K562 (cell line): Measurements from ENCODE around the gene METTL2B. TPM values are rescaled to one million over a fixed set of nuclear protein-coding genes. Genes with fewer than 3 reads are reported as not detected.
A peak's percentile ranks its signal among the peaks of the same experiment; 100 is the strongest.

ENCODE experiments used
- CUX1 ChIP-seq: fragments of 200-800 bp; sonication (Bioruptor generic); IDR thresholded peaks from 2 replicates; pipeline ENCODE4 v1.6.1; 2016; ENCODE audit warnings: missing genetic modification characterization, missing compliant biosample characterization
- RREB1 ChIP-seq: fragments of 250-450 bp; sonication (Bioruptor Pico); IDR thresholded peaks from 2 replicates; pipeline ENCODE4 v1.4.0; 2020
- ZBED1 ChIP-seq: IDR thresholded peaks from 2 replicates; pipeline ENCODE4 v1.6.1; 2014
- ZNF589 ChIP-seq: fragments of 200-800 bp; sonication (Bioruptor generic); IDR thresholded peaks from 2 replicates; pipeline ENCODE4 v1.6.1; 2016; ENCODE audit warnings: low read depth, missing genetic modification characterization, missing compliant biosample characterization
- polyA plus RNA-seq, 8 experiments: library from polyadenylated mRNA; depleted of rRNA in 4 of 8; stranded (reverse) in 5 of 8; unstranded in 3 of 8; fragments of >200 nt; fragmentation: Nextera tagmentation in 2 of 8; fragmentation: Illumina TruSeq in 1 of 8; extraction: Ambion mirVana in 2 of 8; extraction: Trizol in 1 of 8; gene quantifications; 2 replicates each; pipeline versions ENCODE4 v1.2.1 to v1.2.3, GENCODE V29; 2011 to 2014; ENCODE audit warnings: inconsistent platforms in 1 of 8, missing spikeins in 1 of 8
- total RNA-seq, 7 experiments: library from RNA; depleted of rRNA in 6 of 7; stranded (reverse); fragments of >200 nt in 6 of 7; fragmentation: Illumina TruSeq in 2 of 7; extraction: Trizol in 2 of 7; gene quantifications; 2 replicates each; pipeline versions ENCODE4 v1.2.1 to v1.2.3, GENCODE V29; 2011 to 2021; ENCODE audit warnings: low replicate concordance in 1 of 7
- TF ChIP-seq, protein P1 (sequence below): fragments of 200-800 bp; sonication (Bioruptor generic); IDR thresholded peaks from 2 replicates; pipeline ENCODE4 v1.6.1; 2017; ENCODE audit warnings: missing genetic modification characterization, missing compliant biosample characterization
- TF ChIP-seq, protein P2 (sequence below), 2 experiments: fragments of 450-650 bp; IDR thresholded peaks; 2 replicates each; pipeline ENCODE4 v1.6.1; 2018; ENCODE audit warnings: mild to moderate bottlenecking in 2 of 2, low read depth in 1 of 2; ENCODE audit not compliant: partially characterized antibody in 2 of 2

METTL2B gene
- total and polyA plus RNA-seq, 9 of the 15 experiments (the other 6 are each of a cell fraction or from before 2014, with no cell fraction given) = 35.9 to 95.7 (median 79.2) TPM

GRCh38 chr7:128476402-128477335 is at the start of gene METTL2B (continued):
- TF ChIP-seq CUX1 (CRISPR knock-in tag) (peak; percentile 67; the same call in 1 of the 2 replicates), ZBED1 (peak; percentile 62; the same call in 1 of the 2 replicates), ZNF589 (peak; percentile 72; the same call in 1 of the 2 replicates), RREB1 (CRISPR knock-in tag) (0 out of 2 replicates have a peak, but pooled peaks have one; percentile 9)
- TF ChIP-seq, protein P1, sequence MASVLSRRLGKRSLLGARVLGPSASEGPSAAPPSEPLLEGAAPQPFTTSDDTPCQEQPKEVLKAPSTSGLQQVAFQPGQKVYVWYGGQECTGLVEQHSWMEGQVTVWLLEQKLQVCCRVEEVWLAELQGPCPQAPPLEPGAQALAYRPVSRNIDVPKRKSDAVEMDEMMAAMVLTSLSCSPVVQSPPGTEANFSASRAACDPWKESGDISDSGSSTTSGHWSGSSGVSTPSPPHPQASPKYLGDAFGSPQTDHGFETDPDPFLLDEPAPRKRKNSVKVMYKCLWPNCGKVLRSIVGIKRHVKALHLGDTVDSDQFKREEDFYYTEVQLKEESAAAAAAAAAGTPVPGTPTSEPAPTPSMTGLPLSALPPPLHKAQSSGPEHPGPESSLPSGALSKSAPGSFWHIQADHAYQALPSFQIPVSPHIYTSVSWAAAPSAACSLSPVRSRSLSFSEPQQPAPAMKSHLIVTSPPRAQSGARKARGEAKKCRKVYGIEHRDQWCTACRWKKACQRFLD (CRISPR knock-in tag) = peak; percentile 79; the same call in 1 of the 2 replicates
- TF ChIP-seq, protein P2, sequence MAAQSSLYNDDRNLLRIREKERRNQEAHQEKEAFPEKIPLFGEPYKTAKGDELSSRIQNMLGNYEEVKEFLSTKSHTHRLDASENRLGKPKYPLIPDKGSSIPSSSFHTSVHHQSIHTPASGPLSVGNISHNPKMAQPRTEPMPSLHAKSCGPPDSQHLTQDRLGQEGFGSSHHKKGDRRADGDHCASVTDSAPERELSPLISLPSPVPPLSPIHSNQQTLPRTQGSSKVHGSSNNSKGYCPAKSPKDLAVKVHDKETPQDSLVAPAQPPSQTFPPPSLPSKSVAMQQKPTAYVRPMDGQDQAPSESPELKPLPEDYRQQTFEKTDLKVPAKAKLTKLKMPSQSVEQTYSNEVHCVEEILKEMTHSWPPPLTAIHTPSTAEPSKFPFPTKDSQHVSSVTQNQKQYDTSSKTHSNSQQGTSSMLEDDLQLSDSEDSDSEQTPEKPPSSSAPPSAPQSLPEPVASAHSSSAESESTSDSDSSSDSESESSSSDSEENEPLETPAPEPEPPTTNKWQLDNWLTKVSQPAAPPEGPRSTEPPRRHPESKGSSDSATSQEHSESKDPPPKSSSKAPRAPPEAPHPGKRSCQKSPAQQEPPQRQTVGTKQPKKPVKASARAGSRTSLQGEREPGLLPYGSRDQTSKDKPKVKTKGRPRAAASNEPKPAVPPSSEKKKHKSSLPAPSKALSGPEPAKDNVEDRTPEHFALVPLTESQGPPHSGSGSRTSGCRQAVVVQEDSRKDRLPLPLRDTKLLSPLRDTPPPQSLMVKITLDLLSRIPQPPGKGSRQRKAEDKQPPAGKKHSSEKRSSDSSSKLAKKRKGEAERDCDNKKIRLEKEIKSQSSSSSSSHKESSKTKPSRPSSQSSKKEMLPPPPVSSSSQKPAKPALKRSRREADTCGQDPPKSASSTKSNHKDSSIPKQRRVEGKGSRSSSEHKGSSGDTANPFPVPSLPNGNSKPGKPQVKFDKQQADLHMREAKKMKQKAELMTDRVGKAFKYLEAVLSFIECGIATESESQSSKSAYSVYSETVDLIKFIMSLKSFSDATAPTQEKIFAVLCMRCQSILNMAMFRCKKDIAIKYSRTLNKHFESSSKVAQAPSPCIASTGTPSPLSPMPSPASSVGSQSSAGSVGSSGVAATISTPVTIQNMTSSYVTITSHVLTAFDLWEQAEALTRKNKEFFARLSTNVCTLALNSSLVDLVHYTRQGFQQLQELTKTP (IDR thresholded peaks at IDR 0.05; ENCODE audit: low read depth in 1 of 2, partially characterized antibody in 2 of 2) = peak in 1 of 2 experiments; percentile 76
